DMS114 treated with DMSO at 0.1 percent for 48 hours (cell line): ENCODE data around the gene FABP2.
"Not testable (repeated sequence)": the region's sequence is repeated elsewhere in the genome, so short reads cannot be mapped to it uniquely, and the experiment has no call there.

Experiments used
- DNase-seq: peaks from one replicate; lab custom pipeline; 2025; ENCODE audit not compliant: unreplicated experiment; lab: John Stamatoyannopoulos, UW

The FABP2 gene

DNA sequence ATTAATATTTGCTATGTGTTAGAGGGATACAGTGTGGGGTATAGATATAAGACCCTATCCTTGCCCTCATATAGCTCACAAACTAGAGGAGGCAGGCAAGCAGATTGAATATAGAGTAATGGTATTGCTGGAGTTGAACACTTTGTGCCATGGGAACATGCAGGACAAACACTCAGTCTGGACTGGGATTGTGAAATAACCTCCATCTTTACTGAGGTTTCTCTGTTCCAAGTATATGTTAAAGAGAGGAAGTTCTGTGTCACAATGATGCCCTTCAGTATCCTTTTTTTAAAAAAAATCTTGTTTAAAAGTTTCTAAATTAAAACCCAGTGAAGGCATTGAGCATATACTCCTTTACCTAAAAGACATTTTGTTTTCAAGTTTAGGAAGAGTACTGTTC, 8.7 kb downstream of the FABP2 start:
- DNase-seq: no peak

GRCh38 chr4:119310826-119311225, 11.1 kb downstream of the FABP2 start:
- DNase-seq: no peak

GRCh38 chr4:119307606-119308005, 14.3 kb downstream of the FABP2 start:
- no peak for DNase-seq

- DNase-seq: no peak
Observed at GRCh38 chr4:119304431-119304830, 17.5 kb downstream of the FABP2 start.

DNA sequence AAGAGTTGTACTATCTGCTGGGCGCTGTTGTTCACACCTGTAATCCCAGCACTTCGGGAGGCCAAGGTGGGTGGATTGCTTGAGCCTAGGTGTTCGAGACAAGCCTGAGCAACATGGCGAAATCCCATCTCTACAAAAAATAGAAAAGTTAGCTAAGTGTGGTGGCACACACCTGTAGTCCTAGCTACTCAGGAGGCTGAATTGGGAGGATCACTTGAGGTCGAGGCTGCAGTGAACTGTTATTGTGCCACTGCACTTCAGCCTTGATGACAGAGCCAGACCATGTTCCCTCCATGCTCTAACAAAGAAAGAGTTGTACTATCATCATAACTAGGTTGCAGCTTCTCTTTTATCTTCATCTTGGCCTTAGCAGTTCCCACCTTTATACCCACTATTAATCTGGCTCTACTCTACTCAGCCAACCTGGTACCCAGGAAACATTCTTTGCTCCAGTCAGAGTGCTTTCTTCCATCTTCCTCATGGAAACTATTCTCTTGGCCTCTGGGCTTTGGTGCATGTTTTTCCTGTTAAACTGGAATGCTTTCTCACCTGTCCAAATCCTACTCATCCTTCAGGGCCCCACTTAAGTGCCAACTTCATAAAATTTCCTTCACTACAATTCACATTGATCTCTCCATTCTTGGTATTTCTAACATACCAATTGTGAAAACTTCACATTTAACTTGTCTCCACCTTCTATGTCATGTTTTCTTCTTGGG, 18.2 kb downstream of the FABP2 start:
- DNase-seq: no peak

DNA sequence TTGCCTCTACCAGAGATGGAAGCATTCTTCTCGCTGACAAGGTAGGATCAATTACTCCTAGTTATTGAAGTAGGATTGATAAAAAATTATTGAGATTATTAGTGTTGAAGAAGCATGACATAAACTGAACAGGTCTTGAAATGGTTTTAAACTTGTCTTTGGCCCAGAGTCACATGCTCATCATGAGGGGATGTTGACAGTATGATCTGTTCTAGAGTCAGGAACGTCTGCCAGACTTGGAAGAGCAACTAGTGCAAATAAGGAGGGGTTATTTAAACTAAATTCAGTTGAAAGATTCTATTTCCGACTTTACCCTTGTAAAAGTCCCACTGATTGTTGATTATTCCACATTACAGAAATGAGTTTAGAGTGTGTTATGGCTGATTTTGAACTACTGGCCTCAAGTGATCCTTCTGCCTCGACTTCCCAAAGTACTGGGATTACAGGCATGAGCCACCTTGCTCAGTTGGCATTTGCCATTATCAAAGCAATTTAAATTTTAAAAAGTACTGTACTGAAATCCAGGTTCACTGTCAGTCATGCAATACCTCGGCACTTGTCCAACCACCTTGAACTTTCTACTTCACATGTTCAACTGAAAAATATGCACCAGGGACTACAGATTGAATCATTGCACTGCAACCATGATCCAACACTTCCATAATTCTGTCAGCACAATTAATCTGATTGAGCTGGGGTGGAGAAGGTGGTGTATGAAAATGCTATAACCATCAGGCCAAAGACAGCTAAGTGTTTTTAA, 19.7 kb downstream of the FABP2 start:
- DNase-seq: no peak

DNA sequence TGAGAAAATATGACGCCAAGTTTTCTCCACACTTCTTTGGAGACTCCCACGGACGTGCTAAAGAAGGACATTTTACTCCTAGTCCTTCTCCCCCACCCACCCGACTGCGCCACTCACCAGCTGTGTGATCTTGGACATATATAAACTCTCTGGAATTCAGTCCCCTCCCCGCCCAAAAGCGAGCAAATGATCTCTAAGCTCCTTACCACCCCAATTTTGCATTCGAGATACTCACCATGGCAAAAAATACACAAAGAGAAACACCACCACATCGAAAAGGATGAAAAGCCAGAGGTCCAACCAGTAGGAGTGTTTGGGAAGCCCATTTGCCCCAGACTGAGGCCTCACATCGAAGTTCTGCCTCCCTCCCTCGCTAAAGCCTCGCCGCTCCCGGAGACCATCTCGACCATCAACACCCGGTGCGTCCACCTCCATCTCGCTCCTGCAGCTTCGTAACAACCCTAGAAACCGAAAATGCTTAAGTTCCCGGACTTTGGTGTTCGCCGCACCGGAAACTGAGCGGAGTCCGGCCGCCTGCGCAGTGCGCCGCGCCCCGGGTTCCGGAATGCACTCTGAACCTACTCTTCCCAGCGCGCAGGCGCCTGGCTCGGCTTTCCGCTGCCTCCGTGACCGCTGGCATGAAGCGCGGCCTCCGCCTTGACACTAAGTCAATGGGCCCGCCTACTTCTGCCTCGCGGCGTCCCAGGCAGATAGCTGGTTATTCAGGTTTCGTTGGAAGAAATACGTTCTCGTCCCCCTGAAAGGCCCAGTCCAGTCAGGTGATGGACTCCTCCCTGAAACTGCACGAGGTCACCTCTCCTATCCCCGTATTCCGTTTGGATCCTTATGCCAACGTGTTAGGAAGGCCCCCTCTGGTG, 21.6 kb downstream of the FABP2 start:
- no peak for DNase-seq

GRCh38 chr4:119299741-119300100, 22.2 kb downstream of the FABP2 start:
- DNase-seq: no peak

- DNase-seq: no peak
Observed at GRCh38 chr4:119299260-119299671, 22.7 kb downstream of the FABP2 start.

DNA sequence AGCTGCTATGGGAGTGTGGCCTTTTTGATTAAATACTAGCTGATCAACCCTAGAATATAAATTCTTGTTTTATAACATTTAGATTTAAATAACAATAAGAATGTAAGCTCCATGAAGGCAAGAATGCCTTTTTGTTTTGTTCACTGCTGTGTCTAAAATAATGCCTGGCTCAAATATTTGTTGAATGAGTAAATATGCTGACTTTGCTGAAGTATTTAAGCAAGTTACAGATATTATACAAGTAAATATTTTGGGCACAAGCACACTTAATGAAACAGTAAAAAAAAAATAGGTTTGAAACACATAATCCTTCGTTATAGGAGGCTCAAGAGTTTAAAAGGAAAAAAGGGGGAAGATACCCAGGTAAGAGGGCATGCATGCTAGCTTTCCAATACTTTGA, 24.1 kb downstream of the FABP2 start:
- DNase-seq: no peak

DNA sequence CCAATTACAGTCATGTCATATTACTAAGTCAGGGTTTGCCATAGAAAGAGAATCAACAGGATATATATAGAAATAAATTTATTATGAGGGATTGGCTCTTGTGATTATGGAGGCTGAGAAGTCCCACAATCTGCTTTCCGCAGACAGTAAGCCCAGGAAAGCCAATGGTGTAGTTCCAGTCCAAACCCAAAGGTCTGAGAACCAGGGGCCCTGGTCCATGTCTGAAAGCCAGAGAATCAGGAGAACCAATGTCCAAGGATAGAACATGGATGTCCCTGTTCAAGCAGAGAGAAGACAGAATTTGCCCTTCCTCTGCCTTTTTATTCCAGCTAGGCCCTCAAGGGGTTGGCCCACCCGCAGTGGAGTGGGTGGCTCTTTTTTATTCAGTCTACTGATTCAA, 25.6 kb downstream of the FABP2 start:
- no peak for DNase-seq

GRCh38 chr4:119290598-119290997, 31.3 kb downstream of the FABP2 start:
- no peak for DNase-seq

- DNase-seq: no peak
Observed at GRCh38 chr4:119289313-119289712, 32.6 kb downstream of the FABP2 start.

GRCh38 chr4:119286377-119287002, 35.4 kb downstream of the FABP2 start:
- no peak for DNase-seq

GRCh38 chr4:119284876-119285780, 36.8 kb downstream of the FABP2 start:
- no peak for DNase-seq

DNA sequence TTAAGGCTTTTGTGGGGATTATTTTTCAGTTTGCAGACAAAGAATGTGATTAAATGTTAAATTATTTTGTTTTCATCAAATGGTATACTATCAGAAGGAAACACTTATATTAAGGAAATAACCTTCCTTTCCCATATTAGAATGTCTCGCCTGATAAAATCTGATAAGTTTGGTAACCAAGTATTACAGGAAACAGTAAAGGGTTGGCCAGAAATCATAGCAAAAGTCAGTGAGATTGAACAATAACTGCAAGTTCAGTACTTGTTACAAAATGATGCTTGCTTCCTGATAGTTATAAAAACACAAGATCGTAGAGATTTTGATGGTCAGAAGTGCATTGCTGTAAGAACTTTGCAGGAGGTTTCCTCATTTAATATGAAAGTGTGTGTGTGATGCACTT, 40.5 kb downstream of the FABP2 start:
- DNase-seq: no peak

- not testable (repeated sequence) for DNase-seq
Observed at GRCh38 chr4:119279945-119280344, 42.0 kb downstream of the FABP2 start.

DNA sequence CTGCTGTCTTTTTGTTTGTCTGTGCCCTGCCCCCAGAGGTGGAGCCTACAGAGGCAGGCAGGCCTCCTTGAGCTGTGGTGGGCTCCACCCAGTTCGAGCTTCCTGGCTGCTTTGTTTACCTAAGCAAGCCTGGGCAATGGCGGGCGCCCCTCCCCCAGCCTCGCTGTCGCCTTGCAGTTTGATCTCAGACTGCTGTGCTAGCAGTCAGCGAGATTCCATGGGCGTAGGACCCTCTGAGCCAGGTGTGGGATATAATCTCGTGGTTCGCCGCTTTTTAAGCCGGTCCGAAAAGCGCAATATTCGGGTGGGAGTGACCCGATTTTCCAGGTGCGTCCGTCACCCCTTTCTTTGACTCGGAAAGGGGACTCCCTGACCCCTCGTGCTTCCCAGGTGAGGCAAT, 42.4 kb downstream of the FABP2 start:
- DNase-seq: not testable (repeated sequence)

- DNase-seq: no peak
Observed at GRCh38 chr4:119271361-119272085, 50.4 kb downstream of the FABP2 start.

GRCh38 chr4:119268466-119268865, 53.5 kb downstream of the FABP2 start:
- no peak for DNase-seq
